ENCODE results near the gene CFDP1. TPM values are rescaled to one million over a fixed set of nuclear protein-coding genes. Genes with fewer than 3 reads are reported as not detected.

CFDP1 gene
- total and polyA plus RNA-seq, 2 of the 13 experiments (the other 11 are each of a cell fraction or from before 2014, with no cell fraction given), result 78.6 to 153 TPM

DNA sequence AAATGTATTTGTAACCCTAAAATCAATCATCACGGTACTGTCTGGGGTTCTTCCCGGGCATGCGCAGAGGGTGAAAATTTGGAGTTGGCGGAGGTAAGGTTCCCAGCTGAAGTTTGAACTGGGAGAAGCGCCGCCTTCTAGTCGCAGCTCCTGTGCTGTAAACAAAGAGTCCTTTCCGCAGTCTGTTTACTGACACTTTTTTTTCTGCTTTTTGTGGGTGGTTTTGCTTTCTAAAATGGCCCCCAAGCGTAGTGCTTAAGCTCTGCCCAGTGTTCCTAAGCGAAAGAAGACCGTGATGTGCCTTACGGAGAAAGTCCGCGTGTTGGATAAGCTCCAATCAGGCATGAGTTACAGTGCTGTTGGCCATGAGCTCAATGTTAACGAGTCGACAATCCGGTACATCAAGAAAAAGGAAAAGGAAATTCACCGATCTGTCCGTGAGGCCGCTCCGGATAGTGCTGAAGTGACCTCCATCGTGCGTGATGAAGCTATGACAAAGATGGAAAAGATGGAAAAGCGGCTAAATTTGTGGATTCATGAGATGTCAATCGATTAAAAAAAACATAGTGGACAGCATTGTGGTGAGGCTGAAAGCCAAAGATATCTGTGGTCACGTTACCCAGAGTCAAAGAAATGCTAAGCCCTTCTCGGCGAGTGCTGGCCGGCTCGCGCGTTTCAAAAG is 570 bp upstream of the CFDP1 start (continued):
- TF ChIP-seq, protein P1, sequence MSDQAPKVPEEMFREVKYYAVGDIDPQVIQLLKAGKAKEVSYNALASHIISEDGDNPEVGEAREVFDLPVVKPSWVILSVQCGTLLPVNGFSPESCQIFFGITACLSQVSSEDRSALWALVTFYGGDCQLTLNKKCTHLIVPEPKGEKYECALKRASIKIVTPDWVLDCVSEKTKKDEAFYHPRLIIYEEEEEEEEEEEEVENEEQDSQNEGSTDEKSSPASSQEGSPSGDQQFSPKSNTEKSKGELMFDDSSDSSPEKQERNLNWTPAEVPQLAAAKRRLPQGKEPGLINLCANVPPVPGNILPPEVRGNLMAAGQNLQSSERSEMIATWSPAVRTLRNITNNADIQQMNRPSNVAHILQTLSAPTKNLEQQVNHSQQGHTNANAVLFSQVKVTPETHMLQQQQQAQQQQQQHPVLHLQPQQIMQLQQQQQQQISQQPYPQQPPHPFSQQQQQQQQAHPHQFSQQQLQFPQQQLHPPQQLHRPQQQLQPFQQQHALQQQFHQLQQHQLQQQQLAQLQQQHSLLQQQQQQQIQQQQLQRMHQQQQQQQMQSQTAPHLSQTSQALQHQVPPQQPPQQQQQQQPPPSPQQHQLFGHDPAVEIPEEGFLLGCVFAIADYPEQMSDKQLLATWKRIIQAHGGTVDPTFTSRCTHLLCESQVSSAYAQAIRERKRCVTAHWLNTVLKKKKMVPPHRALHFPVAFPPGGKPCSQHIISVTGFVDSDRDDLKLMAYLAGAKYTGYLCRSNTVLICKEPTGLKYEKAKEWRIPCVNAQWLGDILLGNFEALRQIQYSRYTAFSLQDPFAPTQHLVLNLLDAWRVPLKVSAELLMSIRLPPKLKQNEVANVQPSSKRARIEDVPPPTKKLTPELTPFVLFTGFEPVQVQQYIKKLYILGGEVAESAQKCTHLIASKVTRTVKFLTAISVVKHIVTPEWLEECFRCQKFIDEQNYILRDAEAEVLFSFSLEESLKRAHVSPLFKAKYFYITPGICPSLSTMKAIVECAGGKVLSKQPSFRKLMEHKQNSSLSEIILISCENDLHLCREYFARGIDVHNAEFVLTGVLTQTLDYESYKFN (CRISPR knock-in tag; conservative IDR thresholded peaks at IDR 0.05), result peak; percentile 39
- TF ChIP-seq ZNF275 (CRISPR knock-in tag; IDR thresholded peaks at IDR 0.05; ENCODE audit: borderline replicate concordance), result no peak
- TF ChIP-seq, protein P2, sequence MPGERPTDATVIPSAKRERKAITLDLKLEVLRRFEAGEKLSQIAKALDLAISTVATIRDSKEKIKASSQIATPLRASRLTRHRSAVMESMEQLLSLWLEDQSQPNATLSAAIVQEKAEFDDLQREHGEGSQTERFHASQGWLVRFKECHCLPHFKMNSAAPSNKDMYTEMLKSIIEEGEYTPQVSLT (CRISPR knock-in tag; IDR thresholded peaks at IDR 0.05; ENCODE audit: borderline replicate concordance, low read depth), result 0 out of 2 replicates have a peak, but pooled peaks have one; percentile 79
- TF ChIP-seq ZNF207 (IDR thresholded peaks at IDR 0.05; ENCODE audit: borderline replicate concordance), result no peak
- TF ChIP-seq RFX1 (IDR thresholded peaks at IDR 0.05), result no peak
- TF ChIP-seq ZNF124 (CRISPR knock-in tag; IDR thresholded peaks at IDR 0.05), result no peak
- TF ChIP-seq ZNF570 (CRISPR knock-in tag; IDR thresholded peaks at IDR 0.05; ENCODE audit: borderline replicate concordance), result no peak
- TF ChIP-seq ZNF296 (CRISPR knock-in tag; conservative IDR thresholded peaks at IDR 0.05), result no peak
- TF ChIP-seq, protein P3, sequence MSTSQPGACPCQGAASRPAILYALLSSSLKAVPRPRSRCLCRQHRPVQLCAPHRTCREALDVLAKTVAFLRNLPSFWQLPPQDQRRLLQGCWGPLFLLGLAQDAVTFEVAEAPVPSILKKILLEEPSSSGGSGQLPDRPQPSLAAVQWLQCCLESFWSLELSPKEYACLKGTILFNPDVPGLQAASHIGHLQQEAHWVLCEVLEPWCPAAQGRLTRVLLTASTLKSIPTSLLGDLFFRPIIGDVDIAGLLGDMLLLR (CRISPR knock-in tag; IDR thresholded peaks at IDR 0.05), result no peak
- TF ChIP-seq SMAD3 (CRISPR knock-in tag; IDR thresholded peaks at IDR 0.05), result no peak
- TF ChIP-seq ZNF335 (CRISPR knock-in tag; IDR thresholded peaks at IDR 0.05), result 0 out of 2 replicates have a peak, but pooled peaks have one; percentile 70
- TF ChIP-seq, protein P4, sequence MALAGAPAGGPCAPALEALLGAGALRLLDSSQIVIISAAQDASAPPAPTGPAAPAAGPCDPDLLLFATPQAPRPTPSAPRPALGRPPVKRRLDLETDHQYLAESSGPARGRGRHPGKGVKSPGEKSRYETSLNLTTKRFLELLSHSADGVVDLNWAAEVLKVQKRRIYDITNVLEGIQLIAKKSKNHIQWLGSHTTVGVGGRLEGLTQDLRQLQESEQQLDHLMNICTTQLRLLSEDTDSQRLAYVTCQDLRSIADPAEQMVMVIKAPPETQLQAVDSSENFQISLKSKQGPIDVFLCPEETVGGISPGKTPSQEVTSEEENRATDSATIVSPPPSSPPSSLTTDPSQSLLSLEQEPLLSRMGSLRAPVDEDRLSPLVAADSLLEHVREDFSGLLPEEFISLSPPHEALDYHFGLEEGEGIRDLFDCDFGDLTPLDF (CRISPR knock-in tag; IDR thresholded peaks at IDR 0.05), result no peak
- no peak; the same call in 1 of the 2 replicates for TF ChIP-seq ZSCAN22 (CRISPR knock-in tag; IDR thresholded peaks at IDR 0.05)
- TF ChIP-seq, protein P5, sequence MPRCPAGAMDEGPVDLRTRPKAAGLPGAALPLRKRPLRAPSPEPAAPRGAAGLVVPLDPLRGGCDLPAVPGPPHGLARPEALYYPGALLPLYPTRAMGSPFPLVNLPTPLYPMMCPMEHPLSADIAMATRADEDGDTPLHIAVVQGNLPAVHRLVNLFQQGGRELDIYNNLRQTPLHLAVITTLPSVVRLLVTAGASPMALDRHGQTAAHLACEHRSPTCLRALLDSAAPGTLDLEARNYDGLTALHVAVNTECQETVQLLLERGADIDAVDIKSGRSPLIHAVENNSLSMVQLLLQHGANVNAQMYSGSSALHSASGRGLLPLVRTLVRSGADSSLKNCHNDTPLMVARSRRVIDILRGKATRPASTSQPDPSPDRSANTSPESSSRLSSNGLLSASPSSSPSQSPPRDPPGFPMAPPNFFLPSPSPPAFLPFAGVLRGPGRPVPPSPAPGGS (CRISPR knock-in tag; IDR thresholded peaks at IDR 0.05), result no peak
- TF ChIP-seq GTF3A (CRISPR knock-in tag; conservative IDR thresholded peaks at IDR 0.05), result no peak
- no peak for TF ChIP-seq ZNF17 (CRISPR knock-in tag; IDR thresholded peaks at IDR 0.05)
- TF ChIP-seq BORCS8-MEF2B (CRISPR knock-in tag; IDR thresholded peaks at IDR 0.05), result no peak; the same call in 1 of the 2 replicates

Data from HepG2 (cell line).